ENCODE data around the gene GREB1L. TPM values are rescaled to one million over a fixed set of nuclear protein-coding genes. Genes with fewer than 3 reads are reported as not detected.
"Not testable (repeated sequence)": the region's sequence is repeated elsewhere in the genome, so short reads cannot be mapped to it uniquely, and the experiment has no call there.

The GREB1L gene
- polyA plus RNA-seq, 1 experiment, result 0.01 TPM

- H3K27me3 ChIP-seq (ENCODE audit: control insufficient read depth, insufficient read depth, low read length), result no peaks in the 10 kb centered on the region
- CTCF ChIA-PET, result no interaction called here
- POLR2A ChIA-PET, result no interaction called here
- H3K4me3 ChIP-seq (ENCODE audit: low read depth, low read length), result no peak overlapping the region
- H3K27ac ChIP-seq (ENCODE audit: low read depth, low read length), result no peak overlapping the region
- no peak for DNase-seq (ENCODE audit: low read depth, low spot score)
- TF ChIP-seq CTCF (IDR thresholded peaks at IDR 0.05; ENCODE audit: low read depth, low read length), result no peak
- no peaks in the 10 kb centered on the region for H3K9me3 ChIP-seq (ENCODE audit: control insufficient read depth, insufficient read depth, low read length)
These were observed 35.5 kb downstream of the GREB1L start for GRCh38 chr18:21277578-21277977.

- POLR2A ChIA-PET, CTCF ChIA-PET: not testable (repeated sequence)
These were observed 36.2 kb downstream of the GREB1L start for GRCh38 chr18:21278218-21278617.

GRCh38 chr18:21281603-21282002 is 39.6 kb downstream of the GREB1L start:
- H3K27me3 ChIP-seq (ENCODE audit: control insufficient read depth, insufficient read depth, low read length), result no peaks in the 10 kb centered on the region
- POLR2A ChIA-PET, result no interaction called here

More at GRCh38 chr18:21278218-21278617, 36.2 kb downstream of the GREB1L start:
- not testable (repeated sequence) for H3K27me3 ChIP-seq (ENCODE audit: control insufficient read depth, insufficient read depth, low read length); H3K4me3 ChIP-seq (ENCODE audit: low read depth, low read length); H3K27ac ChIP-seq (ENCODE audit: low read depth, low read length); DNase-seq (ENCODE audit: low read depth, low spot score); H3K9me3 ChIP-seq (ENCODE audit: control insufficient read depth, insufficient read depth, low read length)

GRCh38 chr18:21284540-21284939 is 42.5 kb downstream of the GREB1L start:
- H3K27me3 ChIP-seq (ENCODE audit: control insufficient read depth, insufficient read depth, low read length), result no peaks in the 10 kb centered on the region
- CTCF ChIA-PET, result interaction anchor here (0.5 kb wide), 1 partner anchor 41 kb away, joined by 6 read pairs; no protein-coding TSS in a partner anchor
- H3K9me3 ChIP-seq (ENCODE audit: control insufficient read depth, insufficient read depth, low read length), result no peaks in the 10 kb centered on the region
- no peak for DNase-seq (ENCODE audit: low read depth, low spot score)
- H3K27ac ChIP-seq (ENCODE audit: low read depth, low read length), result no peak overlapping the region
- H3K4me3 ChIP-seq (ENCODE audit: low read depth, low read length), result no peak overlapping the region
- POLR2A ChIA-PET, result no interaction called here
- TF ChIP-seq CTCF (IDR thresholded peaks at IDR 0.05; ENCODE audit: low read depth, low read length), result no peak

More at GRCh38 chr18:21281603-21282002, 39.6 kb downstream of the GREB1L start:
- no peak overlapping the region for H3K27ac ChIP-seq (ENCODE audit: low read depth, low read length)
- no peak for DNase-seq (ENCODE audit: low read depth, low spot score)
- no peak overlapping the region for H3K4me3 ChIP-seq (ENCODE audit: low read depth, low read length)
- TF ChIP-seq CTCF (IDR thresholded peaks at IDR 0.05; ENCODE audit: low read depth, low read length), result no peak
- CTCF ChIA-PET, result no interaction called here
- no peaks in the 10 kb centered on the region for H3K9me3 ChIP-seq (ENCODE audit: control insufficient read depth, insufficient read depth, low read length)

- Histone ChIP-seq H3K27ac (ENCODE audit: low read depth, low read length) (no peak overlapping the region), H3K9me3 (ENCODE audit: control insufficient read depth, insufficient read depth, low read length) (no peaks in the 10 kb centered on the region), H3K27me3 (ENCODE audit: control insufficient read depth, insufficient read depth, low read length) (no peaks in the 10 kb centered on the region), H3K4me3 (ENCODE audit: low read depth, low read length) (no peak overlapping the region)
- no peak for DNase-seq (ENCODE audit: low read depth, low spot score)
- ChIA-PET POLR2A (no interaction called here), CTCF (no interaction called here)
- no peak for TF ChIP-seq CTCF (IDR thresholded peaks at IDR 0.05; ENCODE audit: low read depth, low read length)
These were observed 47.8 kb downstream of the GREB1L start for GRCh38 chr18:21289827-21290226.

GRCh38 chr18:21291106-21291505 is 49.1 kb downstream of the GREB1L start:
- no peaks in the 10 kb centered on the region for H3K9me3 ChIP-seq (ENCODE audit: control insufficient read depth, insufficient read depth, low read length)
- POLR2A ChIA-PET, result no interaction called here
- TF ChIP-seq CTCF (IDR thresholded peaks at IDR 0.05; ENCODE audit: low read depth, low read length), result no peak
- DNase-seq (ENCODE audit: low read depth, low spot score), result no peak
- H3K4me3 ChIP-seq (ENCODE audit: low read depth, low read length), result no peak overlapping the region
- no peaks in the 10 kb centered on the region for H3K27me3 ChIP-seq (ENCODE audit: control insufficient read depth, insufficient read depth, low read length)
- CTCF ChIA-PET, result interaction anchor here (0.6 kb wide), 1 partner anchor 56 kb away, joined by 3 read pairs; no protein-coding TSS in a partner anchor
- H3K27ac ChIP-seq (ENCODE audit: low read depth, low read length), result no peak overlapping the region

All from AG04450 (cell line).